ENCODE measurements around the gene SBNO2. TPM values are rescaled to one million over a fixed set of nuclear protein-coding genes. Genes with fewer than 3 reads are reported as not detected.

SBNO2 gene
- total RNA-seq, 1 donor from 2014 or later: 48.8 TPM

DNA sequence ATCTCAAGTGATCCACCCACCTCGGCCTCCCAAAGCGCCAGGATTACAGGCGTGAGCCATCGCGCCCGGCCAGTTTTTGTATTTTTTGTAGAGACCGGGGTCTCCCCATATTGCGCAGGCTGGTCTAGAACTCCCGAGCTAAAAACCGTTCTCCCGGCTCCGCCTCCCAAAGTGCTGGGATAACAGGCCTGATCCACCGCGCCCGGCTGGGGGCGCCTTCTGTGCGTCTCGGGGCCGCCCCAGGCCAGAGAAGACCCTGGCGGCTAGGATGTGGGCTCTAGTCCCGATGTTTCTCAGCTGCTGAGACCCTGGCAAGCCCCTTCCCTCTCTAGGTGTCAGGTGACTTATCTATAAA is 103.5 kb downstream of the SBNO2 start:
- TF ChIP-seq, protein P1, sequence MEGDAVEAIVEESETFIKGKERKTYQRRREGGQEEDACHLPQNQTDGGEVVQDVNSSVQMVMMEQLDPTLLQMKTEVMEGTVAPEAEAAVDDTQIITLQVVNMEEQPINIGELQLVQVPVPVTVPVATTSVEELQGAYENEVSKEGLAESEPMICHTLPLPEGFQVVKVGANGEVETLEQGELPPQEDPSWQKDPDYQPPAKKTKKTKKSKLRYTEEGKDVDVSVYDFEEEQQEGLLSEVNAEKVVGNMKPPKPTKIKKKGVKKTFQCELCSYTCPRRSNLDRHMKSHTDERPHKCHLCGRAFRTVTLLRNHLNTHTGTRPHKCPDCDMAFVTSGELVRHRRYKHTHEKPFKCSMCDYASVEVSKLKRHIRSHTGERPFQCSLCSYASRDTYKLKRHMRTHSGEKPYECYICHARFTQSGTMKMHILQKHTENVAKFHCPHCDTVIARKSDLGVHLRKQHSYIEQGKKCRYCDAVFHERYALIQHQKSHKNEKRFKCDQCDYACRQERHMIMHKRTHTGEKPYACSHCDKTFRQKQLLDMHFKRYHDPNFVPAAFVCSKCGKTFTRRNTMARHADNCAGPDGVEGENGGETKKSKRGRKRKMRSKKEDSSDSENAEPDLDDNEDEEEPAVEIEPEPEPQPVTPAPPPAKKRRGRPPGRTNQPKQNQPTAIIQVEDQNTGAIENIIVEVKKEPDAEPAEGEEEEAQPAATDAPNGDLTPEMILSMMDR (IDR thresholded peaks at IDR 0.05; ENCODE audit: insufficient read depth, low read length, poor library complexity, severe bottlenecking): peak; percentile 35
- DNase-seq (ENCODE audit: low read depth): no peak
- H3K4me3 ChIP-seq (ENCODE audit: low read depth, low read length): no peak overlapping the region
- H3K27me3 ChIP-seq (ENCODE audit: control insufficient read depth, insufficient read depth, low read length): peaks cover 36% of the 10 kb centered on the region
- H3K36me3 ChIP-seq (ENCODE audit: control insufficient read depth, insufficient read depth, low read length): no peaks in the 10 kb centered on the region

GRCh38 chr19:1069009-1069779 is 104.9 kb downstream of the SBNO2 start:
- Histone ChIP-seq H3K36me3 (ENCODE audit: control insufficient read depth, insufficient read depth, low read length) (no peaks in the 10 kb centered on the region), H3K27me3 (ENCODE audit: control insufficient read depth, insufficient read depth, low read length) (peaks cover 39% of the 10 kb centered on the region), H3K4me3 (ENCODE audit: low read depth, low read length) (no peak overlapping the region)
- TF ChIP-seq, protein P1 (IDR thresholded peaks at IDR 0.05; ENCODE audit: insufficient read depth, low read length, poor library complexity, severe bottlenecking): no peak
- no peak for DNase-seq (ENCODE audit: low read depth)

DNA sequence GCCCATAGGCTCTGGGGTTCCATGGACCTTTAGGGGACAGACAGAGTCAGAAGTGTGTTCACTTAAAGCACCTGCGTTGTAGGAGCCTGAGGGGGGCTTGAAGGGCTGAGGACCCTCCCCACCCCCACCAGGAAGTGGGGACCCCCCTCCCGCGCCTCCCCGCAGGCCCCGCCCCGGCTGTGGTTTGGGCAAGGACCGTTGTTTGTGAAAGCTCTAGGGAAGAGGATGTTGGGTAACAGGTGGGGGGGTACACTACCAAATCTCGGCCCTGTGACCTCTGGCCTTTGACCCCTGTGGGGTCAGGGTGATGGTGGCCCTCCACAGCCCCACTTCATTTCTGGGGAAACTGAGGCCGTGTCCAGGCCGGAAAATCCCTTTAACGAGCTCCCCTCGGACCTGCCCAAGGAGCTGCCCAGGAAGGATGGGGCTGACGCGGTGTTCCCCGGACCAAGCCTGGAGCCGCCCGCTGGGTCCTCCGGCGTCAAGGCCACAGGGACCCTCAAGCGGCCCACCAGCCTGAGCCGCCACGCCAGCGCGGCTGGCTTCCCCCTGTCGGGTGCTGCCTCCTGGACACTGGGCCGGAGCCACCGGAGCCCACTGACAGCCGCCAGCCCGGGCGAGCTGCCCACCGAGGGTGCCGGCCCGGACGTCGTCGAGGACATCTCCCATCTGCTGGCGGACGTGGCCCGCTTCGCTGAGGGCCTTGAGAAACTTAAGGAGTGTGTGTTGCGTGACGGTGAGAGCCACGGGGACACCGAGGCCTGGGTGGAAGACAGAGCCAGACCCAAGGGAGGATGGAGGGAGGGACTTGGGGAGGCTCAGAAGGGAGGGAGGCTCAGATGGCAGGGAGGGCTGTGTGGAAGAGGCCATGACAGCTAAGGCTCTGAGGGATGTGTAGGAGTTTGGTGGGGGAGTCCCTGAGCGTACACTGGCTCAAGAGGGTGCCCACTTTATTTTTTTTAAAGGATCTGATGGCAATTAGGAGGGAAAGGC is 105.8 kb downstream of the SBNO2 start:
- peaks cover 47% of the 10 kb centered on the region for H3K27me3 ChIP-seq (ENCODE audit: control insufficient read depth, insufficient read depth, low read length)
- TF ChIP-seq, protein P1 (IDR thresholded peaks at IDR 0.05; ENCODE audit: insufficient read depth, low read length, poor library complexity, severe bottlenecking): no peak
- H3K4me3 ChIP-seq (ENCODE audit: low read depth, low read length): no peak overlapping the region

GRCh38 chr19:1067341-1067957 is 106.6 kb downstream of the SBNO2 start:
- TF ChIP-seq, protein P1 (IDR thresholded peaks at IDR 0.05; ENCODE audit: insufficient read depth, low read length, poor library complexity, severe bottlenecking): no peak
- Histone ChIP-seq H3K4me3 (ENCODE audit: low read depth, low read length) (peak overlapping the region; percentile 18), H3K27me3 (ENCODE audit: control insufficient read depth, insufficient read depth, low read length) (peaks cover 47% of the 10 kb centered on the region), H3K36me3 (ENCODE audit: control insufficient read depth, insufficient read depth, low read length) (no peaks in the 10 kb centered on the region)
- no peak for DNase-seq (ENCODE audit: low read depth)

More for the DNA sequence above, 105.8 kb downstream of the SBNO2 start:
- no peak for DNase-seq (ENCODE audit: low read depth)
- H3K36me3 ChIP-seq (ENCODE audit: control insufficient read depth, insufficient read depth, low read length): no peaks in the 10 kb centered on the region

GRCh38 chr19:1066748-1067340 is 107.2 kb downstream of the SBNO2 start, which contains the start of gene ARHGAP45:
TSS of gene ARHGAP45 (plus strand) at chr19:1067167. CDS start at chr19:1067406, 239 bp downstream.
- TF ChIP-seq, protein P1 (IDR thresholded peaks at IDR 0.05; ENCODE audit: insufficient read depth, low read length, poor library complexity, severe bottlenecking): no peak
- H3K4me3 ChIP-seq (ENCODE audit: low read depth, low read length): peak within 1 kb of the TSS; percentile 18
- DNase-seq (ENCODE audit: low read depth): no peak
- peaks cover 47% of the 10 kb centered on the region for H3K27me3 ChIP-seq (ENCODE audit: control insufficient read depth, insufficient read depth, low read length)
- no peaks in the 10 kb centered on the region for H3K36me3 ChIP-seq (ENCODE audit: control insufficient read depth, insufficient read depth, low read length)

Measured in kidney epithelial cell (primary cell).